KMS-11 (cell line): Measurements from ENCODE around the gene FOS.
"Not testable (repeated sequence)": the region's sequence is repeated elsewhere in the genome, so short reads cannot be mapped to it uniquely, and the experiment has no call there.

ENCODE experiments used
- H2AFZ ChIP-seq: fragments of 200-600 bp; sonication (generic); 2 replicates; pipeline ENCODE4 v1.6.1; 2016; ENCODE audit warnings: antibody characterized with exemption, mixed run types, low read depth
- H3K27ac ChIP-seq: fragments of 200-600 bp; sonication (generic); 2 replicates; pipeline ENCODE4 v1.6.1; 2016; ENCODE audit warnings: mild to moderate bottlenecking, mixed run types
- H3K27me3 ChIP-seq: fragments of 200-600 bp; sonication (generic); 2 replicates; pipeline ENCODE4 v1.6.1; 2017; ENCODE audit warnings: mild to moderate bottlenecking, low read depth, mixed run types, moderate library complexity; ENCODE audit not compliant: insufficient read depth
- H3K36me3 ChIP-seq: fragments of 200-600 bp; sonication (generic); 2 replicates; pipeline ENCODE4 v1.6.1; 2017; ENCODE audit warnings: mild to moderate bottlenecking, mixed run types; ENCODE audit not compliant: insufficient read depth
- H3K4me1 ChIP-seq: fragments of 200-600 bp; sonication (generic); 2 replicates; pipeline ENCODE4 v1.6.1; 2016; ENCODE audit warnings: mild to moderate bottlenecking, low read depth, mixed run types; ENCODE audit not compliant: poor library complexity, severe bottlenecking
- H3K4me2 ChIP-seq: fragments of 200-600 bp; sonication (generic); 2 replicates; pipeline ENCODE4 v1.7.0; 2016; ENCODE audit warnings: mild to moderate bottlenecking, mixed run types
- H3K4me3 ChIP-seq: fragments of 200-600 bp; sonication (generic); IDR thresholded peaks from 2 replicates; pipeline ENCODE4 v1.6.1; 2017; ENCODE audit warnings: low read depth, low read length, mixed read lengths; ENCODE audit not compliant: insufficient read depth
- H3K79me2 ChIP-seq: fragments of 200-600 bp; sonication (generic); 2 replicates; pipeline ENCODE4 v1.6.1; 2016; ENCODE audit warnings: low read depth, mixed run types; ENCODE audit not compliant: insufficient read depth
- H3K9ac ChIP-seq: fragments of 200-600 bp; sonication (generic); 2 replicates; pipeline ENCODE4 v1.6.1; 2016; ENCODE audit warnings: mild to moderate bottlenecking, mixed run types
- H4K20me1 ChIP-seq: fragments of 200-600 bp; sonication (generic); 2 replicates; pipeline ENCODE4 v1.6.1; 2016; ENCODE audit warnings: mild to moderate bottlenecking, mixed run types; ENCODE audit not compliant: insufficient read depth
- TF ChIP-seq, protein P1 (sequence below): fragments of 200-600 bp; sonication (generic); conservative IDR thresholded peaks from 2 replicates; pipeline ENCODE4 v1.6.1; 2017; ENCODE audit warnings: low read depth, mild to moderate bottlenecking, antibody characterized with exemption, low read length, moderate library complexity, mixed read lengths

Gene FOS

DNA sequence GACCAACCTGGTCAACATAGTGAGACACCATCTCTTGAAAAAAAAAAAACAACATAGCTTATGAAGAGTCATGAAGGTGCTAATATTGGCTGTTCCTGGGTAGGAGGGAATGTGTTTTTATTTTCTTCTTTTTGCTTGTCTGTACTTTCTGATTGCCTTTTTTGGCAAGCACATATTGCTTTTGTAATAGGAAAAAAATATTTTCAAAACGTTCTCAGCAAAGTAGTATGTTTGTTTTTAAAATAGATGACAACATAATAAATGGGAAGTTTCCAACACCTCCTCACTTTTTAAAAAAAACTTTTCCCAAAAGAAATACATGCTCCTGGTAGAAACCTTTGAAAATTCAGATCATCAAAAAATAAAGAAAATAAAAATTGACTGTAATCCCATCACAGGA, 20.9 kb downstream of the FOS start:
- H3K4me3 ChIP-seq = no peak overlapping the region

DNA sequence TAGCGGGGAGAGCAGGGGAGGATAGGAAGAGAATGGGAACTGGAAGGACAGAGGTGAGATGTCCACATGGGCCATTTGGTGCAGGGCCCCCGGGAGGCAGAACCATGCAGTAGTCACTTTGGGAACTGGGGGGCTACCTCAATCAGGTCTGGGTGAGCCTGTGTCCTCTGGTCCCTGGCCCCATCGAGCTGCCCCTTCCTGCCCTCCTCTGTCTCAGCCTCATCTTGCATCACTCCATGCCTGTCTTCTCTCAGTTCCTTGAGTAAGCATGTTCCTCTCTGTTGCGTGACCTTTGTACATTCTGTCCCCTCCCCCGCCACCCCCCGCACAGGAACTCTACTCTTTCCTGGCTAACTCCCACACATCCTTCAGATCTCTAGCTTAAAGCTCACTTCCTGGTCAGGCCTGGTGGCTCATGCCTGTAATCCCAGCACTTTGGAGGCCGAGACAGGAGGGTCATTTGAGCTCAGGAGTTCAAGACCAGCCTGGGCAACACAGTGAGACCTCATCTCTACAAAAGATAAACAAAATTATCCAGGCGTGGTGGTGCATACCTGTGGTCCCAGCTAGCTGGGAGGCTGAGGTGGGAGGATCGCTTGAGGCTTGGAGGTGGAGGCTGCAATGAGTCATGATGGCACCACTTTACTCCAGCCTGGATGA, 23.2 kb downstream of the FOS start:
- no peak overlapping the region for H3K4me2 ChIP-seq
- H3K36me3 ChIP-seq = no peaks in the 10 kb centered on the region
- no peaks in the 10 kb centered on the region for H4K20me1 ChIP-seq
- H2AFZ ChIP-seq = no peak overlapping the region
- no peak overlapping the region for H3K9ac ChIP-seq
- no peak overlapping the region for H3K27ac ChIP-seq
- peaks cover 3% of the 10 kb centered on the region for H3K4me1 ChIP-seq
- no peaks in the 10 kb centered on the region for H3K79me2 ChIP-seq
- no peak overlapping the region for H3K4me3 ChIP-seq
- TF ChIP-seq, protein P1, sequence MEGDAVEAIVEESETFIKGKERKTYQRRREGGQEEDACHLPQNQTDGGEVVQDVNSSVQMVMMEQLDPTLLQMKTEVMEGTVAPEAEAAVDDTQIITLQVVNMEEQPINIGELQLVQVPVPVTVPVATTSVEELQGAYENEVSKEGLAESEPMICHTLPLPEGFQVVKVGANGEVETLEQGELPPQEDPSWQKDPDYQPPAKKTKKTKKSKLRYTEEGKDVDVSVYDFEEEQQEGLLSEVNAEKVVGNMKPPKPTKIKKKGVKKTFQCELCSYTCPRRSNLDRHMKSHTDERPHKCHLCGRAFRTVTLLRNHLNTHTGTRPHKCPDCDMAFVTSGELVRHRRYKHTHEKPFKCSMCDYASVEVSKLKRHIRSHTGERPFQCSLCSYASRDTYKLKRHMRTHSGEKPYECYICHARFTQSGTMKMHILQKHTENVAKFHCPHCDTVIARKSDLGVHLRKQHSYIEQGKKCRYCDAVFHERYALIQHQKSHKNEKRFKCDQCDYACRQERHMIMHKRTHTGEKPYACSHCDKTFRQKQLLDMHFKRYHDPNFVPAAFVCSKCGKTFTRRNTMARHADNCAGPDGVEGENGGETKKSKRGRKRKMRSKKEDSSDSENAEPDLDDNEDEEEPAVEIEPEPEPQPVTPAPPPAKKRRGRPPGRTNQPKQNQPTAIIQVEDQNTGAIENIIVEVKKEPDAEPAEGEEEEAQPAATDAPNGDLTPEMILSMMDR = no peak
- H3K27me3 ChIP-seq = no peaks in the 10 kb centered on the region

More for the DNA sequence above, 20.9 kb downstream of the FOS start:
- Histone ChIP-seq H3K9ac (no peak overlapping the region), H3K36me3 (no peaks in the 10 kb centered on the region), H3K4me2 (no peak overlapping the region), H3K4me1 (peaks cover 12% of the 10 kb centered on the region), H4K20me1 (no peaks in the 10 kb centered on the region), H3K27ac (no peak overlapping the region), H2AFZ (no peak overlapping the region), H3K79me2 (no peaks in the 10 kb centered on the region), H3K27me3 (no peaks in the 10 kb centered on the region; the same call in 1 of the 2 replicates)
- TF ChIP-seq, protein P1 = no peak

DNA sequence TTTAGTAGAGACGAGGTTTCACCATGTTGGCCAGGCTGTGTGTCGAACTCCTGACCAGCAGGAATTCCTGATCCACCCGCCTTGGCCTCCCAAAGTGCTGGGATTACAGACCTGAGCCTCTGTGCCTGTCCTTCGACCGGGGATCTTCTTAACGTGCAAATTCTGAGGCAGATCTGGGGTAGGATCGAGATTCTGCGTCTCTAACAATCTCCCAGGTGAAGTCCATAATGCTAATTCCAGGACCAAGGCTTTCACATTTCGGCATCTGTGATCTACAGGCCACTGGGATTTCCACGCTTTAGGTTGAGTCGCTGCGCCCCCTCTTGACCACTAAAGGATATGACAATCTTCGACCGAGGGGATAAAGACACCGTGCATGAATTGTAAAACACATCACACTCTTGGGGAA, 24.8 kb downstream of the FOS start:
- TF ChIP-seq, protein P1 = peak; percentile 80
- Histone ChIP-seq H3K36me3 (no peaks in the 10 kb centered on the region), H3K9ac (no peak overlapping the region), H3K79me2 (no peaks in the 10 kb centered on the region), H3K27me3 (no peaks in the 10 kb centered on the region), H3K4me2 (no peak overlapping the region; the same call in 1 of the 2 replicates), H3K4me3 (no peak overlapping the region), H3K27ac (no peak overlapping the region), H4K20me1 (no peaks in the 10 kb centered on the region), H3K4me1 (peaks cover 3% of the 10 kb centered on the region), H2AFZ (no peak overlapping the region; the same call in 1 of the 2 replicates)

DNA sequence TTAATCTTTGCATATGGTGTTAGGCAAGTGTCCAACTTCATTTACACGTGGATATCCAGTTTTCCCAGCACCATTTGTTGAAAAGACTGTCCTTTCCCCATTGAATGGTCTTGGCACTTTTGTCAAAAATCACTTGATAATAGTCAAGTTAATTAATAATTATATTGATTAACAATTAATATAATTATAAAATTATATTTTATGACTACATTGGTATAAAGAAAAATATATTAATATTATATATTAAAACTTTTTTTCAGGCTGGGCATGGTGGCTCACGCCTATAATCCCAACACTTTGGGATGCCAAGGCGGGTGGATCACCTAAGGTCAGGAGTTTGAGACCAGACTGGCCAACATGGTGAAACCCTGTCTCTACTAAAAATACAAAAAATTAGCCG, 27.8 kb downstream of the FOS start:
- not testable (repeated sequence) for H3K4me3 ChIP-seq, H3K79me2 ChIP-seq, H3K27ac ChIP-seq, H2AFZ ChIP-seq, H3K9ac ChIP-seq, H3K4me2 ChIP-seq, H3K4me1 ChIP-seq, H3K36me3 ChIP-seq, H3K27me3 ChIP-seq, H4K20me1 ChIP-seq

DNA sequence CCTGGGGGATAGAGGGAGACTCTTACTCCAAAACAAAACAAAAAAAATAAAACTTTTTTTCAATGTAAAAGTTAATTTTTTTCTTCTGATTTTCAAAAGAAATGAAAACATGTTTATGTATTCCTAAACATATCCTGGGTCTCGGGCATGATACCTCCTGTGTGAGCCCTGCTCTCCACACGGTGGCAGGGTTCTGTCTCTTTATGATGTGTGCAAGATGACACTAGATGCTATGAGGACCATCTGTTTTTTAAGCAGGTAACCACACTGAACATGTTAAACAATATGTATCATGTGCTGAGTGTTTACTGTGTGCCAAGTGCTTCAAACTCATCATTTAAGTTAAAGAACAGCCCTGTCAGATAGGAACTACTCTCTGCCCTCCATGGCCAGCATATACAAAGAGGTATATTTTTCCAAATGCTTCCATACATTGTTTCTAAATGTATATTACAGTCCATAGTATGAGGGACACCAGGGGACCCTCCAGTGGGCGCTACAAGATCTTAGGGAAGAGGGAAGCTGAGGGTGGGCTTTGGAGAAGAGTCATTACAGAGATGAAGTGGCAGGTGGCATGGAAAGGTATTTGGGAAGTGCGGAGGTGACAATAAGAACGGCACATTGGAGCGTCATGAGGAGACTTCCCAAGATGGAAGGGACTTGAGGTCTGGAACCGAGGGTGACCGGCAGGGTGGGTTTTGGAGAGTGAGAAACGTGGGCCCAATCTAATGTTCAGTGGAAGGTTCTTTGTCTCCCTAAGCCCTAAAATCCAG, 28.5 kb downstream of the FOS start:
- TF ChIP-seq, protein P1 = 0 out of 2 replicates have a peak, but pooled peaks have one; percentile 17
- Histone ChIP-seq H3K36me3 (no peaks in the 10 kb centered on the region), H2AFZ (peak overlapping the region; percentile 68; the same call in 1 of the 2 replicates), H3K79me2 (no peaks in the 10 kb centered on the region), H3K4me1 (peaks cover 3% of the 10 kb centered on the region), H3K27me3 (no peaks in the 10 kb centered on the region), H4K20me1 (no peaks in the 10 kb centered on the region), H3K4me3 (no peak overlapping the region), H3K27ac (no peak overlapping the region), H3K9ac (no peak overlapping the region), H3K4me2 (peak overlapping the region; percentile 27; the same call in 1 of the 2 replicates)
